Fibroblast of peridontal ligament (primary cell): ENCODE results near the gene DTX2.
"Not testable (repeated sequence)": the region's sequence is repeated elsewhere in the genome, so short reads cannot be mapped to it uniquely, and the experiment has no call there.

Source experiments
- DNase-seq: peaks from one replicate; pipeline ENCODE4 v3.0.0-alpha.2; 2010; ENCODE audit errors: extremely low read depth

Gene DTX2

DNA sequence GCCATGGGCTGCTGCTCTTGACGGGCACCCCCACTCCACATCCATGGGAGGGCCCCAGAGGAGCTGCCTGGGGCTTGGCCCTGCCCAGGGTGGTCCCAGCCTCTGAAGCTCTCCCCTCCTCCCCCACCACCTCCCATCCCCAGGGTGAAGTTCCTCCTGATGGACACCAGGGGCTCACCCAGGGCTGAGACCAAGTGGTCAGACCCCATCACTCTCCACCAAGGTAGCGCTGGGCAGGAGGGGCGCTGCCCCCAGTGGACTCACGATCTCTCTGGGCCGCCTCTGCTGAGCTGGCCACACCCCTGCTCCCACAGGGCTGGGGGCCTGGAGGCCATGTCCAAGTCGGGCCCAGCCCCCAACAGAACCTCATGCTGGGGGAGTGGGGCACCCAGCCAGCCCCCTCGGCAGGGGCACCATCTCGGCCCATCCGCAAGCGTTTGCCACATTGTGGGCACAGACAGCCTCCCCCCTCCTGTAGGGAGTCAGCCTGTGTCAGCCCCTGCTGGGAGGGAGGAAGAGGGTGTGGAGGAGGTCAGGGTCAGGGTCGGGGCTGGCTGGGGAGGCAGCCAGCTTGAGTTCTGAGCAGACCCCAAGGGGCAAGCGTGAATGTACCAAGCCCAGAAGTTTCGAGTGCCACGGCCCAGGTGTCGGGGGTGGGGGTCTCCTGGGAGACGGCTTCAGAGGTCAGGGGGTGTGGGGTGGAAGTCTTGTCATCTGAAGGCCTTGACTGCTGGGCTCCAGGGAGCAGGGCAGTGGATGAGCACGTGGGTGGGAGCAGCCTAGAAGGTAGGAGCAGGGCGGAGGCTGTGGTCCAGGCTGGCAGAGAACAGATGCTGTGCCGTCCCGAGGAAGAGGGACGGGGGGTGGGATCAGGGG lies 51.7 kb downstream of the DTX2 start:
- DNase-seq, result no peak

GRCh38 chr7:76513817-76514799 lies 52.6 kb downstream of the DTX2 start:
- DNase-seq, result no peak

DNA sequence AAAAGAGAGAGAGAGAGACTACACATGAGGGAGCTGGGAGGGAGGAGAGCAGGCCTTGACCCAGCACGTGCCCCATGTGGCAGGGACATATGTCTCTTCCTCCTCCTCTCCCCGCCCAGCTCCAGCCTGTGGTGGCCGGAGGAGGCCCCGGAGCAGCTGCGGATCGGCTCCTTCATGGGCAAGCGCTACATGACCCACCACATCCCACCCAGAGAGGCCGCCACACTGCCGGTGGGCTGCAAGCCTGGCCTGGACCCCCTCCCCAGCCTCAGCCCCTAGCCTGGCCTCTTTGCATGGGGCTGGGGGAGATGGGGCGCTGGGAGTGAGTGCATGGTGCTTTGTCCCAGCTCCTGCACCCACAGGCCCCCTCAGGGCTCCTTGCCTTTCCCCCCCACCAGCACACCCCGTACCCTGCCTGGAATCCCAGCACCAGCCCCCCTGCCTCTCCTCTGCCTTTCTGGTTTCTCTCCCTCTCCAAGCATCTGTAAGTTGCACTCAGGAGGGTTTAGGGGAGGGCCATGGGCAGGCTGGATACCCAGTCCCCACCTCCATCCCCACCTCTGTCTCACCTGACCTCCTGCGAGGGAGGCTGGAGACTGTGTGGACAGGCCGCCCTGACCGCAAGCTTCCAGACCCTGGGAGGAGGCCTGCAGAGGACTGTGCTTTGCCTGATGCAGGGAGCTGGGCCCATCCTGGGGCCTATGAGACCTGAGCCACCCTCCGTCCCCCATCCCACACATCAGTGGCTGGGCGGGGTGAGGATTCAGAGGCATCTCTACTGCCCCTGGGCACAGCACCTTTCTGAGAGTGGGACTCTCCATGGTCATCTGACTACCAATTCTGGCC lies 53.6 kb downstream of the DTX2 start:
- peak; percentile 12 for DNase-seq

GRCh38 chr7:76515999-76516443 lies 54.5 kb downstream of the DTX2 start:
- peak; percentile 37 for DNase-seq

DNA sequence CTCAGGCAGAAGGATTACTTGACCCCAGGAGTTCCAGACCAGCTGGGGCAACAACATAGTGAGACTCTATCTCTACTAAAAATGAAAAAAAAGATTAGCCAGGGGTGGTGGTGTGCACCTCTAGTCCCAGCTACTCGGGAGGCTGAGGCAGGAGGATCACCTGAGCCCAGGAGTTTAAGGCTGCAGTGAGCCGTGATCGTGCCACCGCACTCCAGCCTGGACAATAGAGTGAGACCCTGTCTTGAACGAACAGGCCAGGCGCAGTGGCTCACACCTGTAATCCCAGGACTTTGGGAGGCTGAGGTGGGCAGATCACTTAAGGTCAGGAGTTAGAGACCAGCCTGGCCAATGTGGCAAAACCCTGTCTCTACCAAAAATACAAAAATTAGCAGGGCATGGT lies 55.4 kb downstream of the DTX2 start:
- DNase-seq, result not testable (repeated sequence)

DNA sequence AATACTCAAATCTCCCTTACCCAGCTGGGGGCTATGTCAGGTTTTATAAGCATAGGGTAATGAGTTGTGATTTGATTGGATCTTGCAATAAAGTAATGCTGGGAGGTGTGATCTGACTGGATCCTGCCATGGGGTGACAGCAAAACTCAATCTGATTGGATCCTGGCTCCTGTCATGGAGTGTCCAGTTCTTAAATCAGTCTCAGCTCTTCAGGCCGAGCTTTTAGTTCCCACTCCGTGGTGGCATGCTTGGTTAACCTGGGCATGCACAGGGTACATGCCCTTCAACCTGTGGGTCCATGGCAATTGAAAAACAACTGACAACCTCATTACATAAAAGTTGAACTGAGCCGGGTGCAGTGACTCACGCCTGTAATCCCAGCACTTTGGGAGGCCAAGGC lies 64.7 kb downstream of the DTX2 start:
- DNase-seq, result not testable (repeated sequence)

- DNase-seq, result not testable (repeated sequence)
Measured at GRCh38 chr7:76531643-76532042, 70.1 kb downstream of the DTX2 start.

DNA sequence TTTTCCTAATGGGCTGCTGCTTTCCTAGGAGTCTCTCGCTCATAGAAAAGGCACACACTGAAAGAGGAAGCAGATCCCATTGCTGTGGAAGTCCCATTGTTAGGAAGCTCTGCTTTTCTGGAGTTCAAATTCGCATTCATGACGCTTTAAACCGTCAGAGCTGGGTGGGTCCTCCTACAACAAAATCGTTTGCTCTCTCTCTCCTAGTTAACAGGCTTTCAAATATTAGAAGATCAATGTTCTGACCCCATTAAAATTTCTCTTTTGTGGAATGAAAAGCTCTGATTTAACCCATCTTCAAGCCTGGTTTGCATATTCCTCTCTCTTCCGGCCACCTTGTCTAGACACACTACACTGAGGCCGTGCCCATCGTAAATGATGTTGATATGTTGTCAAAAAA lies 81.7 kb downstream of the DTX2 start, which contains the start of gene SPDYE16:
Gene SPDYE16, minus strand, starts transcription at position 101 of the 400 bp plus-strand sequence. CDS start 1,838 bp downstream, outside the sequence.
- not testable (repeated sequence) for DNase-seq

DNA sequence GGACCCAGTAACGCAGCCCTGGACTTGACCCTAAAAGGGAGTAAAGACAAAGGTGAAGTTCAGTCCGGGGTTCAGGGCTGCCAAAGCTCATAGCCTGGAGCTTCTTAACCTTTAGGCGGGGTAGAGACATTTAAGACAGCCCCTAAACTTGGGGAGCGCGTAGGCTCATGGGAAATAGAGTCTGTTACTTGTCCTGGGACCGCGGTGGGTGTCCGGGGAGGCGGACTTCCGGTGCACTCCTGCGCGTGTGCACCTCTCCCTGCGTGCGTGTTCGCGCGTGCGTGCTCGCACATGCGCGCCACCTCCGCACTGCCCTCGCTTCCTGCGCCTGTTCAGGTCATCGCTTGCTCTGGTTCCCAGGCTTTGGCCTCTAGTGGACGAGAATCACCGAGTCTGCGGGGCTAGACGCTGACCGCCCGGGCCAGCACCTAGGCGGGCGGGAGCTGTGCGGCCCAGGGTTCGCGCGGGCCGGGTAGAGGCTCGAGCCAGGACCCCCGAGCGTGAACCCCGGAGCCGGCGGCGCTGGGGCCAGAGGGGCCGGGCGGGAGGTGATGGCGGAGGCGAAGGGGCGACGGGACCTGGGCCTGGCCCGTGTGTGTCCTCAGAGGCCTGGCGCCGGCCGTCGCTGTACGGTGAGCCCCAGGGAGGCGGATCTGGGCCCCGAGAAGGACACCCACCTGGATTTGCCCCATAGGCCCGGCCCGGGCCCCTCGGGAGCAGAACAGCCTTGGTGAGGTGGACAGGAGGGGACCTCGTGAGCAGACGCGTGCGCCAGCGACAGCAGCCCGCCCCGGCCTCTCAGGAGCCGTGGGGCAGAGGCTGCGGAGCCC lies 87.7 kb downstream of the DTX2 start:
- peak; percentile 85 for DNase-seq

DNA sequence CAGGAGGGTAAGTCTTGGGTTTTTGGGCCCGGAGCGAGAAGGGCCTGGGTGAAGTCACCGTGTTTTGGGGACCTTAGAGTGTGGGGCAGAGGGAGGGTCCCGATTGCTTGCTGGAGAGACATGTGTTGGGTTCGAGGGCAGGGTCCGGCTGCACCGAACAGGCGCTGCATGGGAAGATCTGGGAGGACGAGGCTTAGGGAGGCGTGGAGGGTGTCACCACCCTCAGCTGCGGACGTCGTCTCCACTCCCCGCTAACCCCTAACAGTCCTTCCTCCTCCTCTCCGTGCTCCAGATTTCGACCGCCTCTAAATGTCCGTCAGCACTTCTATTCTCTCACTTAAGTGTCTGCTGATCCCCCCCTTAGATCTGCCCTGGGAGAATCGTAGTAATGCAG lies 88.3 kb downstream of the DTX2 start:
- DNase-seq, result not testable (repeated sequence)

DNA sequence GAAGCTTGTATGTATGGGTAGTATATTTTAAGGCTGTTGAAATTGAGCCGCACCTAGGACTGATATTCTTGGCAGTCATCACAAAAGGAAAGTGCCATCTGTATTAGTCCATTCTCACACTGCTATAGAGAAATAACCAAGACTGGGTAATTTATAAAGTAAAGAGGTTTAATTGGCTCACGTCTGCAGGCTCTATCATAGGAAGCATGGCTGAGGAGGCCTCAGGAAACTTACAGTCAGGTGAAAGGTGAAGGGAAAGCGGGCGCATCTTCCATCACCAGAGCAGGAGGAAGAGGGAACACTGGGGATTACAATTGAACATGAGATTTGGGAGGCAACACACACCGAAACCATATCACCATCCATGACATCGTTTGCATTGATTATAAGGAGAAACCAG lies 90.5 kb downstream of the DTX2 start:
- not testable (repeated sequence) for DNase-seq
